Brain microvascular endothelial cell (primary cell): ENCODE measurements around the gene CSTB.

ENCODE experiments used
- DNase-seq: peaks from one replicate; pipeline ENCODE4 v3.0.0-alpha.2; 2020
- H3K27ac ChIP-seq: fragments of 250-450 bp; sonication (Bioruptor Pico); 2 replicates; pipeline ENCODE4 v1.5.1; 2020; ENCODE audit warnings: mild to moderate bottlenecking, moderate library complexity
- H3K27me3 ChIP-seq: fragments of 250-450 bp; sonication (Bioruptor Pico); replicated peaks from 2 replicates; pipeline ENCODE4 v1.5.1; 2020; ENCODE audit warnings: mild to moderate bottlenecking
- H3K36me3 ChIP-seq: fragments of 250-450 bp; sonication (Bioruptor Pico); replicated peaks from 2 replicates; pipeline ENCODE4 v1.5.1; 2020; ENCODE audit warnings: mild to moderate bottlenecking
- H3K4me3 ChIP-seq: 2 replicates; pipeline ENCODE4 v1.5.1; 2011; ENCODE audit warnings: low read depth, mild to moderate bottlenecking, control low read depth, low read length, moderate library complexity
- in situ Hi-C: cut with HindIII; loops from 2 replicates; pipeline ENCODE4 v1.10.0; 2017; ENCODE audit warnings: low sequenced_read_pairs, low pct_ligation_motif_present
- TF ChIP-seq, protein P1 (sequence below): IDR thresholded peaks from 2 replicates; pipeline ENCODE4 v1.5.1; 2011; ENCODE audit warnings: low read depth, mild to moderate bottlenecking, moderate library complexity, low read length, control low read depth, inconsistent platforms; ENCODE audit errors: missing control alignments

Gene CSTB

DNA sequence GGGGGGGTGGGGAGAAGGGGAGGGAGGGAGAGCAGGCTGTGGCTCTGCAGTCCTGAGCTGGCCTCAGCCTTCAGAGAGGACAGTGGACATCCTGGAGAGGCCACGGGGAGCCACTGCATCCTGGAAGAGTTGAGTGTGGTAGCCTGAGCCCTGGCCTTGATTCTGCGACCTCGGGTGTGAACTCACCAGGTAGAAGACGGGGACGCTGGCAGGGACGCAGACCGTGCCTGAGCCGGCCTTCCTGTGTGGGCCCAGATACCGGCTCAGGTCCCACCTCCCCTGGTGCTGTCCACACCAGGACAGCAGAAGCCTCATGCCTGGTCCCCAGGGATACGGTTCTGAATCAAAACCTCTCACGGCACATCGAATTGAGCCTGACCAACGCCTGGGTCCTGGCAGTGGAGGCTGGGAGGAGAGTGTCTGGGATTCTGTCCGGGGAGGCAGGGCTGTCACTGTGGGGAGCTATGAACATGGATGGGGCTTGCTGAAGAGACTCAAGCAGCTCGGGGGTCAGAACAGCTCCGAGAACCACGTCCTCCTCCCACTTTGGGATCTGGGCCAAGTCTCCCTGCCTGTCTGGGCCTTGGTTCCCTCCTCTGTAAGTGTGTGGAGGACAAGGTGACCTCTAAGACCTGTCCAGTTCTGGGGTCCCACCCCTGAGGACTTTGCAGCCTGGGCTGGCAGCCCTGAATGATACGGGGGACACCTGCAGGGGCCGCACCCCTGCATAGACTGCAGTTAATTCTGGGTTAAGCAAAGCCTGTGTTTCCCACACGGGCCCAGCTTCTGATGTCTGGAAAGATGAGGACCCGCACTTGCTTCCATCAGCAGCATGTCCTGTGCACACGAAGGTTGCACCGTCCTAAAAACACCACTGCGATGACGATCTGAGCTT is 43.6 kb upstream of the CSTB start:
- in situ Hi-C loops: no loop called here
- no peak overlapping the region for H3K27ac ChIP-seq
- TF ChIP-seq, protein P1, sequence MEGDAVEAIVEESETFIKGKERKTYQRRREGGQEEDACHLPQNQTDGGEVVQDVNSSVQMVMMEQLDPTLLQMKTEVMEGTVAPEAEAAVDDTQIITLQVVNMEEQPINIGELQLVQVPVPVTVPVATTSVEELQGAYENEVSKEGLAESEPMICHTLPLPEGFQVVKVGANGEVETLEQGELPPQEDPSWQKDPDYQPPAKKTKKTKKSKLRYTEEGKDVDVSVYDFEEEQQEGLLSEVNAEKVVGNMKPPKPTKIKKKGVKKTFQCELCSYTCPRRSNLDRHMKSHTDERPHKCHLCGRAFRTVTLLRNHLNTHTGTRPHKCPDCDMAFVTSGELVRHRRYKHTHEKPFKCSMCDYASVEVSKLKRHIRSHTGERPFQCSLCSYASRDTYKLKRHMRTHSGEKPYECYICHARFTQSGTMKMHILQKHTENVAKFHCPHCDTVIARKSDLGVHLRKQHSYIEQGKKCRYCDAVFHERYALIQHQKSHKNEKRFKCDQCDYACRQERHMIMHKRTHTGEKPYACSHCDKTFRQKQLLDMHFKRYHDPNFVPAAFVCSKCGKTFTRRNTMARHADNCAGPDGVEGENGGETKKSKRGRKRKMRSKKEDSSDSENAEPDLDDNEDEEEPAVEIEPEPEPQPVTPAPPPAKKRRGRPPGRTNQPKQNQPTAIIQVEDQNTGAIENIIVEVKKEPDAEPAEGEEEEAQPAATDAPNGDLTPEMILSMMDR: no peak

DNA sequence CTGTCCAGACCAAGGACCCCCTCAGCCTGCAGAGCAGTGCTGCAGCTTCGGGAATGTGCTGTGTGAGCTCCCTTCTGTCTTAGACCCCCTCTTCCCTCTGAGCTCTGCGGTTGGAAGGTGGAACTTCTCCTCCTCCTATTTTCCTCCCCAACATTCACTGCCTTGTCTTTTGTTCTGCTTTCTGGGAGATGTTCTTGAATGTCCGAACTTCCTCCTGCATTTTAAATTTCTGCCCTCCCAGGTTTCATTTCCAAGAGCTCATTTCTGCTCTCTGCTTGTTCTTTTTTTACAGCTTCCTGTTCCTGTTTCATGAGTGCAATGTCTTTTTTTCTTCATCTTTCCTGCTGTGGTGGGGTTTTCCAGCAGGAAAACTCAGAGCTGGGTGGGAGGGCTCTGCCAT is 42.6 kb upstream of the CSTB start:
- H3K36me3 ChIP-seq: no peaks in the 10 kb centered on the region
- H3K4me3 ChIP-seq: no peak overlapping the region
- in situ Hi-C loops: no loop called here
- H3K27ac ChIP-seq: no peak overlapping the region
- TF ChIP-seq, protein P1: no peak
- H3K27me3 ChIP-seq: peaks cover 4% of the 10 kb centered on the region
- no peak for DNase-seq

More for the DNA sequence above, 43.6 kb upstream of the CSTB start:
- Histone ChIP-seq H3K27me3 (no peaks in the 10 kb centered on the region), H3K4me3 (no peak overlapping the region), H3K36me3 (no peaks in the 10 kb centered on the region)
- DNase-seq: no peak

DNA sequence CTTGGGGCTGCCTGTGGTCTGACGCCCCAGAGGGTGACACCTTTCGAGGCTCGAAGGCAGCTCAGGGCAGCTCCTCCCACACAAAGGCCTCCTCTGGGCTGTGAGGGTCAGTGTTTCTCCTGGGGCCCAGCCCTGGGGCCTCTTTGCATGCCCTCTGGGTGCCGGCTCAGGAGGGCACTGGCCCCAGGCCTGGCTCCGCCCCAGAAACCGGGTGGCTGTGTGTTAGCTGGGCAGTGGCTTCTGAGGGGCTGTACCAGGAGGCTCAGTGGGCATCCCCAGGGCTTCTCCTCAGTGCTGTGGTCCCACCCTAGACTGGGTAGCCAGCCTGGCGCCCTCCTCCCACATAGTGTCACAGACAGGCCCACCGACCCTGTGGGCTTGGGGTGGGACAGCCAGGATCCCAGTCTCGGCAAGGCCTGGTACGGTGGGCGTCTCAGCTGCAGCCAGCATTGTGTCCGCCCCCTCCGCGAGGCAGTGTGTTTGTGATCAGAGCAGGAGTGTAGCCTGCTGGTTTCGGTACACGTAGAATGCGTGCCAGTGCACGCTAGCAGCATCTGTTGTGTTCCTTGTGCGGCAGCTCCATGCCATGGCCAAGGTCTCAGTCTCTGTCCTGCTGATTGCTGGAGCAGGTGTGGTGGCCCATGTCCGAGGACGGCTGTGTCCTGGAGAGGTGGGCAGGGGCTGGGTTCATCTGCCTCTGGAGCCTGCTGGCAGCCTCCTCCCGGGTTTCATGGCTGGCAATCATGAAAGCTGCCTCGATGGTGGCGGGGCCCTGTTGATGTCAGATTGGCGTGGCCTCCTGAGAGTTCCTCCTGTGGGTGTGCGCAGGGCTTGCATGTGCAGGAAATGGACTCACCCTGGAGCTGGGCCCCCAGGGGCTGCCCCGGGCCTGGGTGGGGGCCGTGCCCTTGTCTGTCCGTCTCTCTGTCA is 41.3 kb upstream of the CSTB start:
- Histone ChIP-seq H3K27ac (no peak overlapping the region), H3K36me3 (no peaks in the 10 kb centered on the region), H3K4me3 (no peak overlapping the region), H3K27me3 (peaks cover 4% of the 10 kb centered on the region)
- DNase-seq: no peak
- in situ Hi-C loops: no loop called here
- TF ChIP-seq, protein P1: no peak

DNA sequence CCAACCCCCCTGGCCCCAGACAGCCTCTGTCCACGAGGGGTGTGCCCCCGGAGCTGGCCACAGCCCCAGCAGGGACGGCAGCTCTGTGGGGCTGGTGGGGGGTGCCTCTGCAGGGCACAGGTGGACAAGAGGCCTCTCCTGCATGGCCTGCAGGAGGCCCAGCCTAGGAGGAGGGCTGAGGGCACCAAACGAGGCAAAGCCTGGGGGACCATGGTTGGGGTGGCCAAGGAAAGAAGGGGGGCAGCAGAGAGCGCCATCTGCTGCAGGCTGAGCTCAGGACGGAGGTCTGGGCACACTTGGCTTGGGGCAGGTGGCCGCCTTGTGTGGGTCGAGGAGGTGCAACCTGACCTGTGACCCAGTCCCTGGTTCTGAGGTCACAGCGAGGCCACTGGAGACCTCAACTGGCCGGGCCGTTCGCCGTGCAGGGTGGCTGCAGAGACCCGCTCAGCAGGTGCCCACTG is 40.5 kb upstream of the CSTB start:
- no peak overlapping the region for H3K4me3 ChIP-seq
- peaks cover 4% of the 10 kb centered on the region for H3K27me3 ChIP-seq
- no peaks in the 10 kb centered on the region for H3K36me3 ChIP-seq
- in situ Hi-C loops: no loop called here
- H3K27ac ChIP-seq: no peak overlapping the region
- TF ChIP-seq, protein P1: peak; percentile 31
- DNase-seq: no peak

DNA sequence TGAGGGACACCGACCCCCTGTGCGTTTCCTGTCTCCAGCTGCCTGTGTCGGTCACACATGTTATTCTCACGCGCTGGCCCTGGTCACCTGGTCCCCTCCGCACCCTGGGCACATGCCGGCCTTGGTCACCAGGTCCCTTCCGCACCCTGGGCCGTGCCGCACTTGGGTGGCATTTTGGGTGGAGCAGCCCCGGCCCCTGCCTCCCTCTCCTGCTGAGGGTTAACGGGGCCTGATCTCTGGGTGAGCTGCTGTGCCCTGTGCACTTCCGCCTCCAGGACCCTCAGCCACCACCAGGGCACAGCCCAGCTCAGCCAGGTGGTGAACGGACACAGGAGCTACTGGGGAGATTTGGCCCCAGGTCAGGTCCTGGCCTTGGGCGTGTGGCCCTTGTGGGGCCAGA is 39.9 kb upstream of the CSTB start:
- H3K27me3 ChIP-seq: peaks cover 4% of the 10 kb centered on the region
- in situ Hi-C loops: no loop called here
- H3K27ac ChIP-seq: no peak overlapping the region
- no peak overlapping the region for H3K4me3 ChIP-seq
- no peaks in the 10 kb centered on the region for H3K36me3 ChIP-seq
- TF ChIP-seq, protein P1: no peak
- no peak for DNase-seq
